ENCODE measurements around the gene ZNF732. TPM values are rescaled to one million over a fixed set of nuclear protein-coding genes. Genes with fewer than 3 reads are reported as not detected.

The ZNF732 gene
- total RNA-seq, 2 donors from 2014 or later, result not detected

- no peak overlapping the region for H3K4me3 Mint-ChIP-seq
- H3K27me3 Mint-ChIP-seq, result no peaks in the 10 kb centered on the region
- peaks cover 16% of the 10 kb centered on the region for H3K36me3 Mint-ChIP-seq
- H3K9me3 Mint-ChIP-seq, result peaks cover 6% of the 10 kb centered on the region
- peak overlapping the region in 1 of 2 donors; percentile 19 for H3K27ac Mint-ChIP-seq
- no peak for DNase-seq (ENCODE audit: low spot score)
- H3K4me1 Mint-ChIP-seq (ENCODE audit: low read depth in 2 of 2), result peaks cover 18 to 30% of the 10 kb centered on the region in 2 donors
- peak; percentile 56 to 68 for ATAC-seq
Observed at GRCh38 chr4:236028-236427, 69.2 kb downstream of the ZNF732 start.

- Mint-ChIP-seq H3K27ac (no peak overlapping the region), H3K27me3 (no peaks in the 10 kb centered on the region), H3K9me3 (peaks cover 10% of the 10 kb centered on the region), H3K36me3 (peaks cover 31% of the 10 kb centered on the region), H3K4me3 (peak overlapping the region; percentile 13), H3K4me1 (ENCODE audit: low read depth in 2 of 2) (peaks cover 24 to 40% of the 10 kb centered on the region in 2 donors)
- ATAC-seq (no peak), DNase-seq (ENCODE audit: low spot score) (no peak)
Observed at GRCh38 chr4:234178-234577, 71.1 kb downstream of the ZNF732 start.

GRCh38 chr4:223913-224497, 81.3 kb downstream of the ZNF732 start:
- peaks cover 7 to 17% of the 10 kb centered on the region in 2 donors for H3K4me1 Mint-ChIP-seq (ENCODE audit: low read depth in 2 of 2)
- peaks cover 3% of the 10 kb centered on the region for H3K9me3 Mint-ChIP-seq
- ATAC-seq (peak; percentile 36 to 52), DNase-seq (ENCODE audit: low spot score) (no peak)
- no peak overlapping the region for H3K4me3 Mint-ChIP-seq
- peaks cover 15% of the 10 kb centered on the region for H3K36me3 Mint-ChIP-seq
- H3K27me3 Mint-ChIP-seq, result no peaks in the 10 kb centered on the region
- H3K27ac Mint-ChIP-seq, result peak overlapping the region; percentile 44 to 79

Other genes with a start within 250 kb of the ZNF732 start
- 10 to 100 TPM; 10.4 to 10.8 TPM for gene ZNF718, start 181.0 kb downstream of the ZNF732 start, total RNA-seq
- 10 to 100 TPM; 26.5 to 37.6 TPM for gene ZNF141, start 32.3 kb upstream of the ZNF732 start, total RNA-seq
- gene ZNF721, start 193.7 kb upstream of the ZNF732 start, total RNA-seq, result 10 to 100 TPM; 30.7 to 48.6 TPM
- 10 to 100 TPM; 56.4 to 74.8 TPM for gene PIGG, start 193.7 kb upstream of the ZNF732 start, total RNA-seq